HG02870 (cell line): ENCODE measurements around the gene CTBP1.

Experiments
- ATAC-seq: cut with Tn5 transposase; IDR thresholded peaks from one replicate; pipeline ENCODE4 v1.9.1; 2021; ENCODE audit warnings: mild to moderate bottlenecking, moderate library complexity; ENCODE audit not compliant: unreplicated experiment

CTBP1 gene

DNA sequence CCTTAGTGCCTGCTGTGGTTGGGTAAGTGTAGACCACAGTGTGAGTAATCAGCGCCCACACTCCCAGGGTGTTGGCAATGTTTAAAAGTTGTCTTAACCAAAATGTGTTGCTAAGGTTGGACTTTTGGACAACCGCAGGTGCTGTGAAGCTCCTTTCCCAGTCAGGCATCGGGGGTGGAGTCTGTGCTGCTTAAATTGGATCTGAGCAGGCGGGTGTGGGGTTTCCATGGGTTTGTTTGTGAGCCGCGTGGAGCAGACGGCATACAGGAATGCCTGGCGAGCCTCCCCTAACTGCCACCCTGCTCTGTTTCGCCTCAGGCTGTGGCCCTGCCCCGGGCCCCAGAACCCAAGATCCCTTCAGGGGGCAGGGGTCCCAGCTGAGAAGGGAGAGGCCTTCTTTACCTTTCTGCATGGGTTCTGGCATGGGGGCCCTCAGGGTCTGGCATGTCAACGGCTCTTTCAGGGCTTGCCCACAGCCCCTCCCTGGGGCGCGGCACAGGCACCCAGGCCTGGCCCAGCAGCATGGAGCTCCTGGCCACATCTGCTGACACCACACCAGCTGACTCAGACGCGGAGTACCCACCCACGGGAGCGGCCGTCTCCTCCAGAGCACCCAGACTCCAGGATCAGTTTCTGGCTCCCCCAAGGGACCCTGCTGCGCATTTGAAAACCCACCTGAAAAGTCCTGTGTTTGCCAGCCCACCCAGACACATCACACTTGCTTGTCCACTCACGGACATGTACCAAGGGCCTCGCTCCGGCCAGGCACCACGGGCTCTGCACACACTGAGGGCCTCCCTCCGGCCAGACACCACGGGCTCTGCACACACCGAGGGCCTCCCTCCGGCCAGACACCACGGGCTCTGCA is 71.4 kb downstream of the CTBP1 start:
- no peak for ATAC-seq

- no peak for ATAC-seq
Observed at GRCh38 chr4:1176398-1177273, 72.3 kb downstream of the CTBP1 start.

- ATAC-seq = no peak
Observed at GRCh38 chr4:1175635-1176229, 73.2 kb downstream of the CTBP1 start.

- no peak for ATAC-seq
Observed at GRCh38 chr4:1174941-1175634, 73.8 kb downstream of the CTBP1 start.

DNA sequence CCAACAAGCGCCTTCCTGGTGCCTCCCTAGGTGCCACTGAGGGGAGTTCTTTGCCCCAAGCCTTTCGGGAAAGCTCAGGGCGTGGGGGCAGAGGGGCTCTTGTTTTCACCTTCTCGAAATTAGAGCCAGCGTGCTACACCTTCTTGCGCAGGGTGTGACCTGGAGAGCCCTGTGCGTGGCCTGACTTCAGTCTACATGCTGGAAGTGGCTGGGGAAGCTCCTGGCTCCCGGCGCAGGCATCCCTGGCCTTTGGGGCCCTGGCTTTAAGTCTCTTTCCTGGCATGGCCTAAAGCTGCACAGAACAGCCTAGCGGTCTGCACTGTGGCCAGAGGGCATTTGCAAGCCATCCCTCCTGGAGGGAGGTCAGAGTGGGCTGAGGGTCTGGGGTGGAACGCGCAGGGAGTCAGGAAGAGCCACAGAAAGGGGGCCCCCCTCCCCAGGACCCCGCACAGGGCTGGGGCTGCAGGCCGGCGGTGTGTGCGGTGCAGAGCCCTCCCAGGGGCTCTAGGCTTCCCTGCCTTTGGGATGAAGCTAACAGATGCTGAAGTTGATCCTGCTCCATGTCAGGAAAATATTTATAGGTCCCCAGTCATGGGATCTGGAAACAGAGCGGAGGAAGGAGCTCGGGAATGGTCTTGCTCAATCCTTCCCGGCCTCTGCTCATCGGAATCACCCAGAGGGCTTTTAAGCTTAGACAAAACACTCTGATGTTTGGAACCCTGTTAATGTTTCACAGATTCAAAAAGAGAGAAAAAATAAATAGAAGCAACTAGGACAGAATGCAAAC is 75.8 kb downstream of the CTBP1 start:
- ATAC-seq = no peak

GRCh38 chr4:1172228-1172851 is 76.6 kb downstream of the CTBP1 start, which contains the start of gene SPON2:
TSS of gene SPON2 (minus strand) at chr4:1172583.
- no peak for ATAC-seq

DNA sequence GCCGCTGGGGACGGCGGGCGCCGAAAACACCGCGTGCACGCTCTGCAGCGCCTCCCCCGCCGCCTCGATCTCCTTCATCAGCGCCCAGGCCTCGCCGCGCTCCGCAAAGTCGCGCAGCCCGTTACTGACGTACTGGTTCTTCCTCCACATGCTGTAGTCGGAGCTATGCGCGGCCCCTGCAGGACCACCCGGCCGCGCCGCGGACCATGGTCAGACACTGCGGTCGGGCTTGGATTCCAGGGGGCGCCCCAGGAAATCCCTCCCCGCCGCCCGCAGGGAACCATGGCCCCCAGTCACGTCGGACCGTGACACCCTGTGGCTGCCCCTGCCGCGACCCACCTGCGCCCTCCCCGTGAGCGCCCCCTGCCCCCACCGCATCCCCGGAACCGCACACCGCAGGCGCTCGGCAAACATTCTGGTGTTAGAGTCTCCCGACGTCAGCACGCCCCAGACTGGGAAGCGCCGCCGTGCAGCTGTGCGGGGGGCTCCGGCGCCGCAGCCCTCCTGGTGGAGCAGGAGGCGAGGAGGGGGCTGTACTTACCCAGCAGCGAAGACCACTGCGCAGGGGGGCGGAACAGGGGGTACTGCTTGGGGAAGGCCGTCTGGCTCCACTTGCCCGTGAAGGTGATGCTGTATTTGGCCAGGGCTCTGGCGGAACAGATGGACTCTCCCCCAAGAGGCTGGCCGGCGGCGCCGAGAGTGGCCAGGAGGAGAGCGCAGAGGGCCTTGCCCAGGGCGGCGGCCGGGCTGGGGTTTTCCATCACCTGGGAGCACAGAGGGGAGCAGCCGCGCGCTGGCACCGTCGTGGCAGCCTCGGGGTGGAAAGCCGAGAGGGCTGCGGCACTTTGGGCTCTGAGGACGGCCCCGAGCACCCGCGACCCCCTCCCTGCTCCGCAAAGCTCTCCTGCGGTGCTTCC is 77.4 kb downstream of the CTBP1 start:
- ATAC-seq = no peak

GRCh38 chr4:1170976-1171310 is 78.0 kb downstream of the CTBP1 start:
- ATAC-seq = no peak

DNA sequence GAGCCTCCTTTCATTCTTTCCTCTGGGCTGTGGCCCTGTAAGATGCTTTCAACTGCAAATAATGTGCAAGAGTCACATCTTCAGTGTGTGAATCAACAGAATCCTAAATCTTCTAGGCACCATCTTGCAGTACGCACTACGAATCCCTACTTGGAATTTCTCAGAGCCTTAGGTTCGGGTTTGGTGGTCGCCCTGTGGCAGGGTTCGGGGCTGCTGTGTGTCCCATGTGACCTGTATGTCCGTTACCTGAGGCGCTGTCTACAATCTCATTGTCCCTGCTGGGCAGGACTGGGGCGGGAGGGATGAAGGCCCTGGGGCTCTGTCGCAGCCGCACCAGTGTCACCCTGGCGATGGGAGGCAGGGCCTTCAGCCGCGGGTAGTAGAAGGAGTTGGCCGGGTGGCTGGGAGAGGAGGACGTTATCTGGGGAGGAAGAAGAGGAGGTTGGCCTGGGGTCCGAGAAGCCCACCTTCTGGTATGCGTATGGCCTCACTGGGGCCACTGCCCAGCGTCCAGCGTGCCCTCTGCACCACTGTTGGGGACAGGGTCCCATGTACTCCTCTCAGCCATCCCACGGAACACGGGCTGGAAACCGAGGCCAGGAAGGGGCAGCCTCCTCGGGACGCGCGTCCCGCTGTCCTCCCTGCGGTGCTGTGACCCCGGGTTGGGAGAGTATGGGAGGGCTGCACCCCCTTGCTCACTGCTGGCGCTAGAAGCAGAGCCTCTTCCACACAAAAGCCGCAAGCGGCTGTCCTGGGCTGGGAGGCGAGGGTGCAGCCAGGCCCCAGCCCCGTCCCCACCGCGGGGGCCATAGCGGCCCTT is 78.6 kb downstream of the CTBP1 start:
- no peak for ATAC-seq

DNA sequence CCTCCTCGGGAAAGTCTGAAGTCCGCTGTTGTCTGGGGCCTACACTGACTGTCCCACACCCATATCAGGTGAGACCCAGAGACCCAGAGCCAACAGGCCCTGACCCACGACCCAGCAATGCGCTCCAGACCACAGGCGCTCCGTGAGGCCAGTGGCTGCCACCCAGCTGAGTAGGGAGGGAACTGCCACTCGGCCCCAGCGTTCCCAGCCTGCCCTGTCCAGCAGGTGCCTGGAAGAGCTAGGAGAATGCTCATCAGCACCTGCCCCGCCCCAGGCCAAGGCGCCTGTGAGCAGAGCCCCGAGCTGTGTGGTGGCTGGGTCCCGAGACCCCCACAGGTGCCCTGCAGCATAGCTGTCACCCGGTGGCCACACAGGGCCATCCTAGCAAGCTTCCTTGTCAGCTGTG is 79.2 kb downstream of the CTBP1 start:
- ATAC-seq = no peak

- no peak for ATAC-seq
Observed at GRCh38 chr4:1169171-1169671, 79.7 kb downstream of the CTBP1 start.

DNA sequence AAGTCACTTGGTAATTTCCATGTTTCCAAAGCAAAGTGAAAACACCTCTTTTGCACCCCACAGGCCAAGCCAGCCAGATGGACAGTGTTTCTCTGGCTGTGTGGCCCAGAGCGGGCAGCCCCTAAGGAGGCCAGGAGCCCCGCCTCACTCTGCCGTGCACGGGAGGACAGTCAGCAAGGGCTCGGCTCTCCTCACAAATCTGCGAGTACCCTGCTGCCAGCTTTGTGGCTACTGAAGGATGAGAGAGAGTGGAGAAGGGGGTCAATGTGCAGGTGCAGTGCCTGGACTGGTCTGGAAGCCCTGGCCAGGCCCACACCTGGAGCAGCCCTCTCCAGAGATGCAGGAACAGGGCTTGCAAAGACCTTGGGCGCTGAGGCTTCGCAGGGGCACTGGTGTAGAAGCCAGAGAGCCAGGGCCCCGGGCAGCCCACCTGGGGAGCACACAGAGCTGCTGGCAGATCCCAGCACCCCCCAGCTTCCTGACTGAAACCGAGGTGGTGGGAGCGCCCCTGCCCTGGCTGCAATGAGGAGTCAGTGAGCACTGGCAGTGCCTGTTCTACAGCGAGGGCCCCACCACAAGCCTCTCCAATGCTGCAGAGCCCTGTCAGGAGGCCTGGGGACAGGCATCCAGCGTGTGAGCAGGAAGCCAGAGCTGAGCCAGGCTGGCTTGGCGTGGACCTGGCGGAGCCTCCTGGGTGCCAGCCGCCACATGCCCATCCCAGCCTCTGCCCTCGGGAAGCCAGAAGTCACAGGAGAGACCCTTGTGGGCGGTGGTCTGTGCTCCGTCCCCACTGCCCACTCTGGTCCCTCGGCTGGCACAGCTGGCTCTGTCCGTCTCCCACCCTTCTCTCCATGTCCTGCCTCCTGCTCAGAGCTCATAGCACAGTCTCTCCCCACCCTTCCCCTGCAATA is 80.5 kb downstream of the CTBP1 start:
- ATAC-seq = no peak

DNA sequence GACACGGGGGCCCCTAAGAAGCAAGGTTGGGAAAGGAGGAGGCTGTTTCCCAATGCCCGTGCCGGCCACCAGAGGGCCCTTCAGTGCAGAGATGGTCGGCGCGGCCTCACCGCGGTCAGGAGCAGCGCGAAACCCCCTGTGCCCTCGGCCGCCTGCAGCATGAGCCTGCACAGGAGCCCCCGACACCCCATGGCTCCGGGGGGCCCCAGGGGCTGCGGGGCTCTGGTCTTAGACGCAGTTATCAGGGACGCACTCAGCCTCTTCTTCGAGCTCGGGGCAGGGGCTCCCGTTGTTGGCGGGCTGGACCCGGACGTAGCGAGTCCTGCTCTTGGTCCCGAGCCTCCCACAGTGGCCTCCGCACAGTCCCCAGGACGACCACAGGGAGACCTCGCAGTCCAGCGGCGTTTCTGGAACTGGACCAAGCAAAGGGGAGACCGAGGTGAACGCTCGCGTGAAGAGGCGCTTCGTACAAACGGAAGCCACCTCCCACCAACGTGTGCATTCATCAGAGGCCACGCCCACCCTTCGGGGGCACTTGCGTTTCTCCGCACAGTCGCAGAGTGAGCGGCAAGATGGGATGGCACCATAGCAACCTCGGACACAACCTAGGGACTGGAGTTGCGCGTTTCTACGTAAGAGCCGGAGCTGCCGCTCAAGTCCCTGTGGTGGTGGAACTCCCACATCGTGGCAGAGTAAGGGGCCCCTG is 81.5 kb downstream of the CTBP1 start:
- peak; percentile 63 for ATAC-seq

- no peak for ATAC-seq
Observed at GRCh38 chr4:1166509-1167243, 82.3 kb downstream of the CTBP1 start.

GRCh38 chr4:1164956-1165545 is 83.9 kb downstream of the CTBP1 start:
- ATAC-seq = no peak
